Epithelial cell of esophagus (primary cell): ENCODE results near the gene PTGFRN.
A peak's percentile ranks its signal among the peaks of the same experiment; 100 is the strongest.

Experiments
- DNase-seq: peaks from one replicate; pipeline ENCODE4 v3.0.0; 2010; ENCODE audit warnings: low read depth
- H3K4me3 ChIP-seq: 2 replicates; pipeline ENCODE4 v1.5.1; 2011; ENCODE audit warnings: mild to moderate bottlenecking, low read length, control low read depth
- TF ChIP-seq, protein P1 (sequence below): IDR thresholded peaks from 2 replicates; pipeline ENCODE4 v1.5.1; 2011; ENCODE audit warnings: low read depth, mild to moderate bottlenecking, low read length, control low read depth, inconsistent platforms; ENCODE audit not compliant: insufficient read depth; ENCODE audit errors: missing control alignments

The PTGFRN gene

DNA sequence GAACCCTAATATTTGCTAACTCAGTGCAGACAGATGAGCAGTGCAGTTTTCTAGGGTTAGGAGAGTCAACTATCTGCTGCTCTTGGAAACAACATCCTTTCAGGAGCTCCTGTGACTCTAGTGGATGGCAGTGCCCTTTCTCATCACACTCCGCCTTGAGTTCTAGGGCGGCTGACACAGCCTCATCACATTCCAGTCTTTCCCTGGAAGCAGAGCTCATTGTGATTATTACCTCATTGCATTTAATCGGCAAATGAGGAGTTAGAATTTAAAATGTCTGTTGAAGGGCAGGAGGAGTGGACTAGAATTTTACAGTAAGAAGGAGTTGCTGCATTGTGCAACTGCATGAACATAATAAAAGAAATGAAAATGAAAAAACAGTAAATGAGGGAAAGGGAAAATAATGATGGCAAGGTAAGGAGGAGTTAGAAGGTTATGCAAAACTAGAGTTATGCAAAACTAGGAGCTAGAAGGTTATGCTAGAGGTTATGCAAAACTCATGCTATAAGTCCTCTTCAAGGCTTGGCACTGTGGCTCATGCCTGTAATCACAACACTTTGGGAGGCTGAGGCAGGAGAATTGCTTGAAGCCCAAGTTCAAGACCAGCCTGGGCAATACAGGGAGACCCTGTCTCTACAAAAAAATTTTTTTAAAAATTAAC is 6.9 kb upstream of the PTGFRN start:
- no peak overlapping the region for H3K4me3 ChIP-seq
- TF ChIP-seq, protein P1, sequence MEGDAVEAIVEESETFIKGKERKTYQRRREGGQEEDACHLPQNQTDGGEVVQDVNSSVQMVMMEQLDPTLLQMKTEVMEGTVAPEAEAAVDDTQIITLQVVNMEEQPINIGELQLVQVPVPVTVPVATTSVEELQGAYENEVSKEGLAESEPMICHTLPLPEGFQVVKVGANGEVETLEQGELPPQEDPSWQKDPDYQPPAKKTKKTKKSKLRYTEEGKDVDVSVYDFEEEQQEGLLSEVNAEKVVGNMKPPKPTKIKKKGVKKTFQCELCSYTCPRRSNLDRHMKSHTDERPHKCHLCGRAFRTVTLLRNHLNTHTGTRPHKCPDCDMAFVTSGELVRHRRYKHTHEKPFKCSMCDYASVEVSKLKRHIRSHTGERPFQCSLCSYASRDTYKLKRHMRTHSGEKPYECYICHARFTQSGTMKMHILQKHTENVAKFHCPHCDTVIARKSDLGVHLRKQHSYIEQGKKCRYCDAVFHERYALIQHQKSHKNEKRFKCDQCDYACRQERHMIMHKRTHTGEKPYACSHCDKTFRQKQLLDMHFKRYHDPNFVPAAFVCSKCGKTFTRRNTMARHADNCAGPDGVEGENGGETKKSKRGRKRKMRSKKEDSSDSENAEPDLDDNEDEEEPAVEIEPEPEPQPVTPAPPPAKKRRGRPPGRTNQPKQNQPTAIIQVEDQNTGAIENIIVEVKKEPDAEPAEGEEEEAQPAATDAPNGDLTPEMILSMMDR: no peak
- peak; percentile 46 for DNase-seq

- TF ChIP-seq, protein P1: no peak
- peak; percentile 45 for DNase-seq
- no peak overlapping the region for H3K4me3 ChIP-seq
Measured at GRCh38 chr1:116904791-116905320, 4.9 kb upstream of the PTGFRN start.

DNA sequence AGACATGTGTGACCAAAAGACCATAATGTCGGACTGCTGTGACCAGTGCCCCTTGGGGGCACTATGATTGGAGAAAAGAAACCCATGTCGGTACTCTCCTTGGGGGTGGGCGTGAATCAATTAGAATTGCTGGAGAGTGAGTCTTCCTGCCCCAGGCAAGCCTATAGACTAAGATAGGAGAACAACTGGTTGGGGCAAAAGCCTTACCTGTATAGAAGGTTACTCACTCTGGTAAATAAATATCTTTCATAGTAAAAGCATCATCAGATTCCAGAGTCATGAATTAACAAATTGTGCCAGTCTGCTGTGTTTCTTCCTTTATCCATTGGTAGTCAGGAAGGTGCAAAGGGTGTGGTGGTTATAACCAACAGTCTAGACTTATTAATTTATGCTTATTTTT is 2.9 kb upstream of the PTGFRN start:
- peak; percentile 98 for DNase-seq
- H3K4me3 ChIP-seq: no peak overlapping the region
- TF ChIP-seq, protein P1: no peak

- peak; percentile 88 for DNase-seq
- no peak overlapping the region for H3K4me3 ChIP-seq
- TF ChIP-seq, protein P1: no peak
Measured at GRCh38 chr1:116907351-116907750, 2.4 kb upstream of the PTGFRN start.

DNA sequence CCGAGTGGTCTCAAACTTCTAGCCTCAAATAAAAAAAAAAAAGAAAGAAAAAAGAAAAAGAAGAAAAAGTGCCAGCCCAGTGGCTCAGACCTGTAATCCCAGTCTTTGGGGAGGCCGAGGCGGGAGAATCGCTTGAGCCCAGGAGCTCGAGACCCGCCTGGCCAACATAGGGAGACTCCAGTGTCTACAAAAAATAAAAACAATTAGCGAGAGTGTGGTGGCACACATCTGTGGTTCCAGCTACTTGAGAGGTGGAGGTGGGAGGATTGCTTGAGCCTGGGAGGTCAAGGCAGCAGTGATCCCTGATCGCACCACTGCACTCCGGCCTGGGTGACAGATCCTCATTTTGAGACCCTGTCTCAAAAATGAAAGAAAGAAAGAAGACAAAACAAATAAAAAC is 1.4 kb upstream of the PTGFRN start:
- DNase-seq: no peak
- TF ChIP-seq, protein P1: no peak
- H3K4me3 ChIP-seq: no peak overlapping the region

DNA sequence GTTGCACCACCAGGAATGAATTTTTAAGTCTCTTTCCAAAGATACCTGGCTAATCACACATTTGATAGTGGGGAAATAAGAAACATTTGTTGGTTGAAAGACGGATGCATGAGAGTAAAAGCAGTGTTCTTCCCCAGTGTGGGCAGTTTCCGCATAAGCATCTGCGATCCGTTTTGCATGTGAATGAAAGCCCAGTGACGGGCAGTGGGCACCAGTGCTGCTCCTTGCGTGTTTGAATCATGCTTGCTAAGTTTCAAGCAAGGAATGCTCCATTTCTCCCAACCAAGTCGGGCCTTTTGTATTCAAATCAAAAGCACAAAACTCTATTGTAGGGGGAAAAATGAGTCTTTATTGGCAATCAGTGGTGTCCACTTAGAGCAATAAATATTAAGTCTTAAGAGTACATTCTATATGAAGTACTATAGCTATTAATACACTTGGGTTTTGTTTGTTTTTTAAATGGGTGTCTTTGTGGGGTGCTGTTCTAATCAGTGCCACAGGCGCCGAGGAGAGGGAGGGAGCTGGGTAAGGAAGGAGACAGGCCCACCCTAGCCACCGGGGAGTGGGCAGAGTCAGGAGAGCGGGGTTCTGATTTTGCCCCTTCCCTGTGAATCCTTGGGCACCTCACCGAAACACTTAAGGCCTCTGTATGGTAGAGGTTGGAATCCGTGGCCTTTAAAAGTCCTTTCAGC is 750 bp upstream of the PTGFRN start:
- peak overlapping the region; percentile 85 for H3K4me3 ChIP-seq
- DNase-seq: no peak
- TF ChIP-seq, protein P1: no peak
